Neural progenitor cell (in vitro differentiated cells): ENCODE data around the gene TBC1D17. TPM values are rescaled to one million over a fixed set of nuclear protein-coding genes. Genes with fewer than 3 reads are reported as not detected.

Experiments
- DNase-seq: peaks from one replicate; pipeline ENCODE4 v3.0.0-alpha.2; 2016; ENCODE audit warnings: low spot score
- H2AFZ ChIP-seq: fragments of 200-600 bp; sonication (generic); replicated peaks from 2 replicates; pipeline ENCODE4 v1.6.1; 2016; ENCODE audit warnings: antibody characterized with exemption
- H3F3A ChIP-seq: fragments of 200-600 bp; sonication (generic); 2 replicates; pipeline ENCODE4 v1.6.1; 2016; ENCODE audit warnings: antibody characterized with exemption, low read depth
- H3K27ac ChIP-seq: fragments of 200-600 bp; sonication (generic); 2 replicates; pipeline ENCODE4 v1.5.1; 2016; ENCODE audit warnings: mild to moderate bottlenecking
- H3K27me3 ChIP-seq: fragments of 200-600 bp; sonication (generic); 2 replicates; pipeline ENCODE4 v1.6.1; 2016; ENCODE audit warnings: mild to moderate bottlenecking, moderate library complexity
- H3K36me3 ChIP-seq: fragments of 200-600 bp; sonication (generic); 2 replicates; pipeline ENCODE4 v1.5.1; 2016
- H3K4me1 ChIP-seq: fragments of 200-600 bp; sonication (generic); 2 replicates; pipeline ENCODE4 v1.6.1; 2016; ENCODE audit warnings: mixed run types
- H3K4me2 ChIP-seq: fragments of 200-600 bp; sonication (generic); 2 replicates; pipeline ENCODE4 v1.6.1; 2016
- H3K4me3 ChIP-seq: fragments of 200-600 bp; sonication (generic); 2 replicates; pipeline ENCODE4 v1.5.1; 2016
- H3K79me2 ChIP-seq: fragments of 200-600 bp; sonication (generic); 2 replicates; pipeline ENCODE4 v1.6.1; 2016; ENCODE audit warnings: low read depth
- H3K9ac ChIP-seq: fragments of 200-600 bp; sonication (generic); 2 replicates; pipeline ENCODE4 v1.6.1; 2016
- H3K9me3 ChIP-seq: fragments of 200-600 bp; sonication (generic); 2 replicates; pipeline ENCODE4 v1.5.1; 2016; ENCODE audit warnings: low read depth
- H4K20me1 ChIP-seq: fragments of 200-600 bp; sonication (generic); 2 replicates; pipeline ENCODE4 v1.6.1; 2016; ENCODE audit warnings: low read depth
- H3K27ac Mint-ChIP-seq: 3 replicates; pipeline ENCODE4 v1.8.0; 2021; ENCODE audit warnings: mixed read lengths
- H3K27me3 Mint-ChIP-seq: 2 replicates; pipeline ENCODE4 v1.8.0; 2022; ENCODE audit warnings: low read depth, mild to moderate bottlenecking, inconsistent platforms, moderate library complexity, mixed read lengths; ENCODE audit not compliant: insufficient read depth
- H3K36me3 Mint-ChIP-seq: 3 replicates; pipeline ENCODE4 v1.8.0; 2021; ENCODE audit warnings: mixed read lengths
- H3K4me1 Mint-ChIP-seq: 3 replicates; pipeline ENCODE4 v1.8.0; 2021; ENCODE audit warnings: mixed read lengths
- H3K4me3 Mint-ChIP-seq: 3 replicates; pipeline ENCODE4 v1.8.0; 2021; ENCODE audit warnings: mild to moderate bottlenecking, moderate library complexity, mixed read lengths
- H3K9me3 Mint-ChIP-seq: 3 replicates; pipeline ENCODE4 v1.8.0; 2020; ENCODE audit warnings: mixed read lengths
- EZH2 ChIP-seq: fragments of 200-600 bp; sonication (generic); IDR thresholded peaks from 2 replicates; pipeline ENCODE4 v1.6.1; 2017; ENCODE audit warnings: antibody characterized with exemption, mild to moderate bottlenecking, moderate library complexity
- EZH2phosphoT487 ChIP-seq: fragments of 200-600 bp; sonication (generic); IDR thresholded peaks from 2 replicates; pipeline ENCODE4 v1.6.1; 2017; ENCODE audit warnings: antibody characterized with exemption
- total RNA-seq: library from RNA; depleted of rRNA; stranded (reverse); fragments of >200 nt; gene quantifications from 2 replicates; pipeline ENCODE4 v1.2.3, GENCODE V29; 2015; ENCODE audit warnings: low replicate concordance
- TF ChIP-seq, protein P1 (sequence below): fragments of 200-600 bp; sonication (generic); IDR thresholded peaks from 2 replicates; pipeline ENCODE4 v1.5.1; 2017; ENCODE audit warnings: antibody characterized with exemption, mild to moderate bottlenecking

TBC1D17 gene
- total RNA-seq, 1 donor from 2014 or later: 10.4 TPM

GRCh38 chr19:49894879-49895565, 17.5 kb downstream of the TBC1D17 start:
- H3K4me2 ChIP-seq: no peak overlapping the region
- no peaks in the 10 kb centered on the region for H3K9me3 ChIP-seq
- Mint-ChIP-seq H3K27me3 (peaks cover 19% of the 10 kb centered on the region), H3K27ac (peak overlapping the region; percentile 46), H3K4me1 (peaks cover 19% of the 10 kb centered on the region), H3K36me3 (no peaks in the 10 kb centered on the region), H3K4me3 (no peak overlapping the region), H3K9me3 (no peaks in the 10 kb centered on the region)
- no peaks in the 10 kb centered on the region for H3K79me2 ChIP-seq
- no peak overlapping the region for H2AFZ ChIP-seq
- H4K20me1 ChIP-seq: no peaks in the 10 kb centered on the region
- TF ChIP-seq EZH2: no peak
- TF ChIP-seq, protein P1, sequence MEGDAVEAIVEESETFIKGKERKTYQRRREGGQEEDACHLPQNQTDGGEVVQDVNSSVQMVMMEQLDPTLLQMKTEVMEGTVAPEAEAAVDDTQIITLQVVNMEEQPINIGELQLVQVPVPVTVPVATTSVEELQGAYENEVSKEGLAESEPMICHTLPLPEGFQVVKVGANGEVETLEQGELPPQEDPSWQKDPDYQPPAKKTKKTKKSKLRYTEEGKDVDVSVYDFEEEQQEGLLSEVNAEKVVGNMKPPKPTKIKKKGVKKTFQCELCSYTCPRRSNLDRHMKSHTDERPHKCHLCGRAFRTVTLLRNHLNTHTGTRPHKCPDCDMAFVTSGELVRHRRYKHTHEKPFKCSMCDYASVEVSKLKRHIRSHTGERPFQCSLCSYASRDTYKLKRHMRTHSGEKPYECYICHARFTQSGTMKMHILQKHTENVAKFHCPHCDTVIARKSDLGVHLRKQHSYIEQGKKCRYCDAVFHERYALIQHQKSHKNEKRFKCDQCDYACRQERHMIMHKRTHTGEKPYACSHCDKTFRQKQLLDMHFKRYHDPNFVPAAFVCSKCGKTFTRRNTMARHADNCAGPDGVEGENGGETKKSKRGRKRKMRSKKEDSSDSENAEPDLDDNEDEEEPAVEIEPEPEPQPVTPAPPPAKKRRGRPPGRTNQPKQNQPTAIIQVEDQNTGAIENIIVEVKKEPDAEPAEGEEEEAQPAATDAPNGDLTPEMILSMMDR: no peak
- TF ChIP-seq EZH2phosphoT487: no peak
- no peak for DNase-seq
- H3K4me3 ChIP-seq: no peak overlapping the region
- H3F3A ChIP-seq: peaks cover 14% of the 10 kb centered on the region
- no peaks in the 10 kb centered on the region for H3K4me1 ChIP-seq
- H3K9ac ChIP-seq: no peak overlapping the region
- H3K27me3 ChIP-seq: peaks cover 14% of the 10 kb centered on the region
- H3K27ac ChIP-seq: no peak overlapping the region
- H3K36me3 ChIP-seq: no peaks in the 10 kb centered on the region

DNA sequence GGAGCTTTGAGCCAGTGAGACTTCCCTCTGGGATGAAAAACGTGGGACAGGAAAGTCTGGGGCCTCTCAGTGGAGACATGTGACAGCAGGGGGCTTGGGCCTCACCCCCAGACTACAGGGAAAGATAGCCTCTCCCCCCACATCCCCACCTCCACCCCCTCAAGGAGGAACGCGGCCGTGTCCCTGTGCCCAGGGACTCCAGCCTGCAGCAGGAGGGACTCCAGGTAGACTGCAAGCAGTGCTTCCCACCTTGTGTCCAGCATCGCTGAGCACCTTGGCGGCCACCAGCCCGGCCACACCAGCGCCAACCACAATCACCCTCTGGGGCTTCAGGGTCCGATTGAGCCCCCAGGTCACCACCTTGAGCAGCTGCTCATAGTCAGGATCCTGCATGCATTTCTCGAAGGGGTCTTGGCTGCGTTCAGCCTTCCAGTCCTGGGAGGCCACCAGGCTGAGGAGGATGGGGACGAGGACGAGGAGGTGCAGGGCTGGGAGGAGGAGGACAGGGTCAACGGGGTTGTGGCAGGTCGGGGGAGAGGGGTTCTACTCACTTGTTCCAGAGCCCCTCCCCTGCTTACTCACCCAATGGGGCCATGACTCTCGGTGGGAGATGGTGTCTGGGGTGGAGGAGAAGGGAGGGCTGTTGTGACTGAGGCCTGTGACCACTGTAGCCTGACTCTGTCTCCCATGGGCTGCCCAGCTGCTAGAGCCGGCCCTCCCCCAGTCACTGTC, 18.2 kb downstream of the TBC1D17 start:
- Mint-ChIP-seq H3K27me3 (peaks cover 19% of the 10 kb centered on the region), H3K36me3 (no peaks in the 10 kb centered on the region), H3K27ac (no peak overlapping the region), H3K4me1 (peaks cover 19% of the 10 kb centered on the region), H3K9me3 (no peaks in the 10 kb centered on the region), H3K4me3 (no peak overlapping the region)
- no peak overlapping the region for H3K4me2 ChIP-seq
- no peak overlapping the region for H3K27ac ChIP-seq
- H4K20me1 ChIP-seq: no peaks in the 10 kb centered on the region
- H3K27me3 ChIP-seq: peaks cover 8% of the 10 kb centered on the region
- no peaks in the 10 kb centered on the region for H3K9me3 ChIP-seq
- no peaks in the 10 kb centered on the region for H3K36me3 ChIP-seq
- H3K79me2 ChIP-seq: no peaks in the 10 kb centered on the region
- no peak overlapping the region for H2AFZ ChIP-seq
- H3K4me1 ChIP-seq: no peaks in the 10 kb centered on the region
- no peak overlapping the region for H3K4me3 ChIP-seq
- TF ChIP-seq, protein P1: no peak
- no peak for TF ChIP-seq EZH2
- no peak for TF ChIP-seq EZH2phosphoT487
- no peak for DNase-seq
- H3K9ac ChIP-seq: no peak overlapping the region
- H3F3A ChIP-seq: peaks cover 7% of the 10 kb centered on the region

GRCh38 chr19:49896863-49897621, 19.5 kb downstream of the TBC1D17 start, which contains the start of gene IL4I1:
Gene IL4I1, minus strand, starts transcription at chr19:49896887. Its CDS starts 727 bp downstream, at chr19:49896160.
- Mint-ChIP-seq H3K27me3 (peaks cover 19% of the 10 kb centered on the region), H3K9me3 (no peaks in the 10 kb centered on the region)

More at GRCh38 chr19:49896863-49897621, 19.5 kb downstream of the TBC1D17 start, which contains the start of gene IL4I1:
- Histone ChIP-seq H3K79me2 (no peaks in the 10 kb centered on the region), H3F3A (no peaks in the 10 kb centered on the region), H3K9me3 (no peaks in the 10 kb centered on the region), H3K4me2 (no peak within 1 kb of the TSS), H3K4me1 (no peaks in the 10 kb centered on the region), H3K27ac (no peak within 1 kb of the TSS), H3K9ac (no peak within 1 kb of the TSS), H2AFZ (no peak within 1 kb of the TSS), H3K27me3 (no peaks in the 10 kb centered on the region), H3K36me3 (no peaks in the 10 kb centered on the region), H4K20me1 (no peaks in the 10 kb centered on the region), H3K4me3 (no peak within 1 kb of the TSS)
- peaks cover 15% of the 10 kb centered on the region for H3K4me1 Mint-ChIP-seq
- peak within 1 kb of the TSS; percentile 62 for H3K27ac Mint-ChIP-seq
- H3K4me3 Mint-ChIP-seq: peak within 1 kb of the TSS; percentile 48
- no peak for TF ChIP-seq EZH2
- TF ChIP-seq, protein P1: no peak
- no peak for DNase-seq
- no peaks in the 10 kb centered on the region for H3K36me3 Mint-ChIP-seq
